GM04504 (cell line): ENCODE results near the gene RBM3.
"Not testable (repeated sequence)": the region's sequence is repeated elsewhere in the genome, so short reads cannot be mapped to it uniquely, and the experiment has no call there.

Experiments used
- DNase-seq: peaks from one replicate; pipeline ENCODE4 v3.0.0-alpha.2; 2012; ENCODE audit warnings: low read depth

Gene RBM3

GRCh38 chrX:48574270-48575266, at the start of gene RBM3:
TSS of gene RBM3 (plus strand) at chrX:48574484. CDS start at chrX:48575181, 697 bp downstream.
- DNase-seq, result peak; percentile 83

- not testable (repeated sequence) for DNase-seq
Observed at GRCh38 chrX:48525853-48526252, 48.4 kb upstream of the RBM3 start.

- DNase-seq, result no peak
Observed at GRCh38 chrX:48530736-48531135, 43.5 kb upstream of the RBM3 start.

GRCh38 chrX:48531358-48531959, 42.8 kb upstream of the RBM3 start:
- DNase-seq, result peak; percentile 59

- no peak for DNase-seq
Observed at GRCh38 chrX:48532161-48532560, 42.1 kb upstream of the RBM3 start.

- DNase-seq, result no peak
Observed at GRCh38 chrX:48533165-48533564, 41.1 kb upstream of the RBM3 start.

- no peak for DNase-seq
Observed at GRCh38 chrX:48538641-48539344, 35.5 kb upstream of the RBM3 start.

GRCh38 chrX:48539345-48540027, 34.8 kb upstream of the RBM3 start, which contains the start of gene TBC1D25:
TSS of gene TBC1D25 (plus strand) at chrX:48539714. CDS start at chrX:48539798, 84 bp downstream.
- peak; percentile 90 for DNase-seq

GRCh38 chrX:48540028-48540375, 34.3 kb upstream of the RBM3 start:
- DNase-seq, result no peak

- DNase-seq, result no peak
Observed at GRCh38 chrX:48540480-48540879, 33.8 kb upstream of the RBM3 start.

- no peak for DNase-seq
Observed at GRCh38 chrX:48541140-48541814, 33.0 kb upstream of the RBM3 start.

- DNase-seq, result no peak
Observed at GRCh38 chrX:48548871-48549270, 25.4 kb upstream of the RBM3 start.

GRCh38 chrX:48555731-48556325, 18.5 kb upstream of the RBM3 start:
- not testable (repeated sequence) for DNase-seq

- peak; percentile 28 for DNase-seq
Observed at GRCh38 chrX:48558271-48558670, 16.0 kb upstream of the RBM3 start.

- DNase-seq, result no peak
Observed at GRCh38 chrX:48559636-48560035, 14.6 kb upstream of the RBM3 start.

GRCh38 chrX:48560056-48560455, 14.2 kb upstream of the RBM3 start:
- DNase-seq, result no peak

GRCh38 chrX:48560681-48561080, 13.6 kb upstream of the RBM3 start:
- no peak for DNase-seq

- DNase-seq, result peak; percentile 29
Observed at GRCh38 chrX:48569958-48570357, 4.3 kb upstream of the RBM3 start.

GRCh38 chrX:48573690-48574269, 504 bp upstream of the RBM3 start:
- DNase-seq, result no peak

GRCh38 chrX:48575642-48576041, 1.4 kb downstream of the RBM3 start:
- no peak for DNase-seq

GRCh38 chrX:48576108-48576507, 1.8 kb downstream of the RBM3 start:
- DNase-seq, result no peak
